ENCODE data around the gene NXPH2. TPM values are rescaled to one million over a fixed set of nuclear protein-coding genes. Genes with fewer than 3 reads are reported as not detected.

Gene NXPH2
- total RNA-seq, 1 experiment from 2014 or later, result 1.8 TPM

- no peaks in the 10 kb centered on the region for H3K79me1 ChIP-seq (ENCODE audit: insufficient read depth, low read depth, low read length, poor library complexity, severe bottlenecking)
- H3K27ac Mint-ChIP-seq, result no peak overlapping the region
- H3K4me1 ChIP-seq (ENCODE audit: insufficient read depth, low read length), result no peaks in the 10 kb centered on the region
- H4K8ac ChIP-seq (replicated peaks; ENCODE audit: insufficient read length, low read depth, low read length), result no peak overlapping the region
- no peaks in the 10 kb centered on the region for H3K9me3 ChIP-seq (ENCODE audit: control insufficient read depth, low read depth, low read length)
- no peak overlapping the region for H4K91ac ChIP-seq (ENCODE audit: insufficient read length, low read depth, low read length)
- H2BK15ac ChIP-seq (ENCODE audit: low read depth, low read length), result no peak overlapping the region
- H2BK5ac ChIP-seq (ENCODE audit: insufficient read length, low read length), result no peak overlapping the region
- DNase-seq, result no peak
- H3T11ph ChIP-seq (ENCODE audit: low read length), result no peak overlapping the region
- no peaks in the 10 kb centered on the region; the same call in 1 of the 2 replicates for H3K27me3 Mint-ChIP-seq (ENCODE audit: low read depth)
- H3K23me2 ChIP-seq (ENCODE audit: insufficient read length, low read depth, low read length, poor library complexity, severe bottlenecking), result no peaks in the 10 kb centered on the region
- WGBS (ENCODE audit: extremely low coverage, insufficient read length, low lambda C conversion rate), result no CpG with 5 or more reads among the region's 3 CpGs
- H2BK120ac ChIP-seq (ENCODE audit: low read depth, low read length, poor library complexity, severe bottlenecking), result no peak overlapping the region
- H2AK5ac ChIP-seq (ENCODE audit: insufficient read length, low read length), result no peak overlapping the region
- H3K9ac ChIP-seq (ENCODE audit: extremely low read depth, insufficient read length, low read length), result no peak overlapping the region
- no peak overlapping the region for H3K27ac ChIP-seq (ENCODE audit: insufficient read length, low read depth, low read length)
- no peak overlapping the region for H3K56ac ChIP-seq (ENCODE audit: insufficient read length, low read depth, low read length)
- no peak overlapping the region for H2AFZ ChIP-seq (ENCODE audit: low read length)
- no peaks in the 10 kb centered on the region for H4K20me1 ChIP-seq (ENCODE audit: control insufficient read depth, insufficient read depth, insufficient read length)
- no peak overlapping the region for H3K23ac ChIP-seq (ENCODE audit: insufficient read length, low read depth, low read length)
- no peak overlapping the region for H3K14ac ChIP-seq (ENCODE audit: insufficient read depth, low read length)
- H3K4me1 Mint-ChIP-seq, result peaks cover 0 to 3% of the 10 kb centered on the region in 2 experiments; a peak in 2 of 4 replicates
- H3K79me2 ChIP-seq (ENCODE audit: insufficient read depth, low read length), result no peaks in the 10 kb centered on the region
- no peak for TF ChIP-seq CTCF (conservative IDR thresholded peaks at IDR 0.05)
- no peak overlapping the region for H3K4ac ChIP-seq (ENCODE audit: low read depth, low read length)
- H3K27me3 ChIP-seq (ENCODE audit: insufficient read depth, low read length), result no peaks in the 10 kb centered on the region
- no peak overlapping the region for H3K4me3 Mint-ChIP-seq
- H2BK12ac ChIP-seq (ENCODE audit: insufficient read length, low read depth, low read length), result no peak overlapping the region
- H3K18ac ChIP-seq (ENCODE audit: insufficient read length, low read depth, low read length), result no peak overlapping the region
- no peak overlapping the region for H3K4me2 ChIP-seq (ENCODE audit: insufficient read depth, insufficient read length, low read length)
- no peaks in the 10 kb centered on the region for H3K9me3 Mint-ChIP-seq
- H2BK20ac ChIP-seq (ENCODE audit: low read depth, low read length, poor library complexity, severe bottlenecking), result no peak overlapping the region
- no peak overlapping the region for H4K5ac ChIP-seq (ENCODE audit: insufficient read length, low read depth, low read length)
- no peaks in the 10 kb centered on the region; a peak in 1 of 7 replicates for H3K36me3 Mint-ChIP-seq (ENCODE audit: insufficient read depth in 1 of 3, low read depth in 3 of 3)
These were observed 157.6 kb downstream of the NXPH2 start for GRCh38 chr2:138622613-138623012.
